Panc1 (cell line): ENCODE results near the gene DNAJC18. TPM values are rescaled to one million over a fixed set of nuclear protein-coding genes. Genes with fewer than 3 reads are reported as not detected.

ENCODE experiments used
- ATAC-seq: fragments of 200-7000 bp; cut with Tn5 transposase; 2 replicates; pipeline ENCODE4 v1.9.1; 2020; ENCODE audit warnings: mild to moderate bottlenecking, moderate library complexity
- BruUV-seq: library from RNA; stranded (reverse); fragments of 400-500 nt; replicated peaks from 2 replicates; lab custom pipeline; 2021; lab: Mats Ljungman, UMichigan
- CTCF ChIA-PET: fragments of 300-600 bp; sonication (Branson Sonifier 250); formaldehyde crosslinking; loops from one replicate; lab custom pipeline; 2022; ENCODE audit warnings: antibody characterized with exemption; lab: Charles Lee
- POLR2A ChIA-PET: fragments of 300-600 bp; sonication (Branson Sonifier 250); formaldehyde crosslinking; loops from one replicate; lab custom pipeline; 2022; ENCODE audit warnings: antibody characterized with exemption; lab: Charles Lee
- DNase-seq: peaks from one replicate; pipeline ENCODE4 v3.0.0-alpha.2; 2010; ENCODE audit warnings: low read depth, low spot score
- H3K27ac ChIP-seq: 2 replicates; pipeline ENCODE4 v1.5.1; 2011; ENCODE audit warnings: mild to moderate bottlenecking, low read length, inconsistent platforms
- H3K27me3 ChIP-seq: fragments of 200-500 bp; sonication (Bioruptor generic); 2 replicates; pipeline ENCODE4 v1.6.0; 2014; ENCODE audit warnings: low read length, inconsistent platforms; ENCODE audit not compliant: control insufficient read depth, insufficient read depth
- H3K36me3 ChIP-seq: fragments of 200-500 bp; sonication (Bioruptor generic); 2 replicates; pipeline ENCODE4 v1.5.1; 2014; ENCODE audit warnings: inconsistent platforms, mild to moderate bottlenecking, low read length, moderate library complexity; ENCODE audit not compliant: control insufficient read depth, insufficient read depth
- H3K4me1 ChIP-seq: 2 replicates; pipeline ENCODE4 v1.5.1; 2011; ENCODE audit warnings: inconsistent platforms, mild to moderate bottlenecking, low read length, moderate library complexity; ENCODE audit not compliant: control insufficient read depth, insufficient read depth
- H3K4me3 ChIP-seq, 2 experiments: 2 replicates each; pipeline ENCODE4 v1.5.1; 2011 to 2012; ENCODE audit warnings: low read depth in 2 of 2, low read length in 2 of 2, mild to moderate bottlenecking in 2 of 2, inconsistent platforms in 1 of 2, moderate library complexity in 1 of 2
- H3K9me3 ChIP-seq: fragments of 200-500 bp; sonication (Bioruptor generic); 2 replicates; pipeline ENCODE4 v1.5.1; 2014; ENCODE audit warnings: low read depth, mild to moderate bottlenecking, inconsistent platforms, low read length, moderate library complexity; ENCODE audit not compliant: control insufficient read depth, insufficient read depth
- POLR2AphosphoS5 ChIP-seq: IDR thresholded peaks from 2 replicates; pipeline ENCODE4 v1.6.1; 2012; ENCODE audit warnings: mild to moderate bottlenecking, low read depth, low read length, moderate library complexity
- SIN3A ChIP-seq: IDR thresholded peaks from 2 replicates; pipeline ENCODE4 v1.6.1; 2012; ENCODE audit warnings: low read depth, mild to moderate bottlenecking, low read length, moderate library complexity, borderline replicate concordance; ENCODE audit not compliant: insufficient read depth
- TCF7L2 ChIP-seq: IDR thresholded peaks from 2 replicates; pipeline ENCODE4 v1.6.1; 2011; ENCODE audit warnings: mild to moderate bottlenecking, low read depth, low read length, inconsistent platforms
- in situ Hi-C: cut with HindIII; loops from 2 replicates; pipeline ENCODE4 v1.10.0; 2016; ENCODE audit warnings: low sequenced_read_pairs, low pct_unique_long_range_greater_than_20kb
- intact Hi-C: fragments of 100-400 bp; cut with micrococcal nuclease; formaldehyde crosslinking; loops from one replicate; pipeline ENCODE4 v1.10.0; 2022; ENCODE audit not compliant: unreplicated experiment
- total RNA-seq: library from RNA; stranded (reverse); gene quantifications from one replicate; pipeline ENCODE4 v1.2.1, GENCODE V29; 2021; ENCODE audit not compliant: unreplicated experiment
- TF ChIP-seq, protein P1 (sequence below), 2 experiments: IDR thresholded peaks; 2 replicates each; pipeline ENCODE4 v1.6.1; 2011 to 2012; ENCODE audit warnings: low read depth in 2 of 2, control low read depth in 1 of 2, low read length in 1 of 2, mild to moderate bottlenecking in 1 of 2, moderate library complexity in 1 of 2; ENCODE audit not compliant: insufficient read depth in 1 of 2
- TF ChIP-seq, protein P2 (sequence below): fragments of 450-650 bp; IDR thresholded peaks from 2 replicates; pipeline ENCODE4 v1.5.1; 2017; ENCODE audit warnings: mild to moderate bottlenecking

The DNAJC18 gene
- total RNA-seq, 1 experiment from 2014 or later: 8.8 TPM

- DNase-seq: no peak
- no peak for ATAC-seq
- intact Hi-C loops (no loop called here), in situ Hi-C loops (no loop called here)
- CTCF ChIA-PET: no interaction called here
- H3K4me3 ChIP-seq: no peak overlapping the region
- H3K9me3 ChIP-seq: no peaks in the 10 kb centered on the region
- TF ChIP-seq POLR2AphosphoS5 (no peak), SIN3A (no peak), TCF7L2 (no peak)
- TF ChIP-seq, protein P1, sequence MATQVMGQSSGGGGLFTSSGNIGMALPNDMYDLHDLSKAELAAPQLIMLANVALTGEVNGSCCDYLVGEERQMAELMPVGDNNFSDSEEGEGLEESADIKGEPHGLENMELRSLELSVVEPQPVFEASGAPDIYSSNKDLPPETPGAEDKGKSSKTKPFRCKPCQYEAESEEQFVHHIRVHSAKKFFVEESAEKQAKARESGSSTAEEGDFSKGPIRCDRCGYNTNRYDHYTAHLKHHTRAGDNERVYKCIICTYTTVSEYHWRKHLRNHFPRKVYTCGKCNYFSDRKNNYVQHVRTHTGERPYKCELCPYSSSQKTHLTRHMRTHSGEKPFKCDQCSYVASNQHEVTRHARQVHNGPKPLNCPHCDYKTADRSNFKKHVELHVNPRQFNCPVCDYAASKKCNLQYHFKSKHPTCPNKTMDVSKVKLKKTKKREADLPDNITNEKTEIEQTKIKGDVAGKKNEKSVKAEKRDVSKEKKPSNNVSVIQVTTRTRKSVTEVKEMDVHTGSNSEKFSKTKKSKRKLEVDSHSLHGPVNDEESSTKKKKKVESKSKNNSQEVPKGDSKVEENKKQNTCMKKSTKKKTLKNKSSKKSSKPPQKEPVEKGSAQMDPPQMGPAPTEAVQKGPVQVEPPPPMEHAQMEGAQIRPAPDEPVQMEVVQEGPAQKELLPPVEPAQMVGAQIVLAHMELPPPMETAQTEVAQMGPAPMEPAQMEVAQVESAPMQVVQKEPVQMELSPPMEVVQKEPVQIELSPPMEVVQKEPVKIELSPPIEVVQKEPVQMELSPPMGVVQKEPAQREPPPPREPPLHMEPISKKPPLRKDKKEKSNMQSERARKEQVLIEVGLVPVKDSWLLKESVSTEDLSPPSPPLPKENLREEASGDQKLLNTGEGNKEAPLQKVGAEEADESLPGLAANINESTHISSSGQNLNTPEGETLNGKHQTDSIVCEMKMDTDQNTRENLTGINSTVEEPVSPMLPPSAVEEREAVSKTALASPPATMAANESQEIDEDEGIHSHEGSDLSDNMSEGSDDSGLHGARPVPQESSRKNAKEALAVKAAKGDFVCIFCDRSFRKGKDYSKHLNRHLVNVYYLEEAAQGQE (IDR thresholded peaks at IDR 0.05; ENCODE audit: insufficient read depth in 1 of 2, low read depth in 2 of 2, low read length in 1 of 2): no peak
- TF ChIP-seq, protein P2, sequence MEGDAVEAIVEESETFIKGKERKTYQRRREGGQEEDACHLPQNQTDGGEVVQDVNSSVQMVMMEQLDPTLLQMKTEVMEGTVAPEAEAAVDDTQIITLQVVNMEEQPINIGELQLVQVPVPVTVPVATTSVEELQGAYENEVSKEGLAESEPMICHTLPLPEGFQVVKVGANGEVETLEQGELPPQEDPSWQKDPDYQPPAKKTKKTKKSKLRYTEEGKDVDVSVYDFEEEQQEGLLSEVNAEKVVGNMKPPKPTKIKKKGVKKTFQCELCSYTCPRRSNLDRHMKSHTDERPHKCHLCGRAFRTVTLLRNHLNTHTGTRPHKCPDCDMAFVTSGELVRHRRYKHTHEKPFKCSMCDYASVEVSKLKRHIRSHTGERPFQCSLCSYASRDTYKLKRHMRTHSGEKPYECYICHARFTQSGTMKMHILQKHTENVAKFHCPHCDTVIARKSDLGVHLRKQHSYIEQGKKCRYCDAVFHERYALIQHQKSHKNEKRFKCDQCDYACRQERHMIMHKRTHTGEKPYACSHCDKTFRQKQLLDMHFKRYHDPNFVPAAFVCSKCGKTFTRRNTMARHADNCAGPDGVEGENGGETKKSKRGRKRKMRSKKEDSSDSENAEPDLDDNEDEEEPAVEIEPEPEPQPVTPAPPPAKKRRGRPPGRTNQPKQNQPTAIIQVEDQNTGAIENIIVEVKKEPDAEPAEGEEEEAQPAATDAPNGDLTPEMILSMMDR: no peak
- POLR2A ChIA-PET: no interaction called here
- H3K27ac ChIP-seq: no peak overlapping the region
- no TSS peak for BruUV-seq
- H3K36me3 ChIP-seq: no peaks in the 10 kb centered on the region
- H3K4me1 ChIP-seq: no peaks in the 10 kb centered on the region
- H3K27me3 ChIP-seq: no peaks in the 10 kb centered on the region
Measured at GRCh38 chr5:139426203-139426885, 13.0 kb downstream of the DNAJC18 start.

DNA sequence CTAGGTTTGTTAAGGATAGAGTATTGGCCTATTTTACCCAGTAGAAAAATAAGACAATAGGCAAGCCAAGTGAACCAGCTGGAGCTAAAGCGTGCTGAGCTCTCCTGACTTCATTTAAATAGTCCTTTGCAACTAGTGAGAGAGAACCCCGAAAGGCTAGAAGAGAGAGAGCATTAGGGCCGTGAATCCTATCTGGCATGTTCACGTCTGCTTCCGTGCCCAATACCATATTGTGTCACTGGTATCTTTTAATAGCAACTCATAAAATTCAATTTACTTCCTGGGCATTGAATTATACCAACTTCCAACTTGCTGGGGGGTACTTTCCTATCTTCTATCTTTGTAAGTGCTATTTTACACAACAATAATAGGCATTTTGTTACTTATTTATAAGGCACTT lies 13.8 kb downstream of the DNAJC18 start:
- ChIA-PET POLR2A (no interaction called here), CTCF (no interaction called here)
- H3K36me3 ChIP-seq: no peaks in the 10 kb centered on the region
- DNase-seq (no peak), ATAC-seq (no peak)
- no peaks in the 10 kb centered on the region for H3K9me3 ChIP-seq
- BruUV-seq: no TSS peak
- no peaks in the 10 kb centered on the region for H3K4me1 ChIP-seq
- TF ChIP-seq, protein P2: no peak
- no peak for TF ChIP-seq POLR2AphosphoS5
- TF ChIP-seq TCF7L2: no peak
- TF ChIP-seq SIN3A: no peak
- TF ChIP-seq, protein P1 (IDR thresholded peaks at IDR 0.05; ENCODE audit: insufficient read depth in 1 of 2, low read depth in 2 of 2, low read length in 1 of 2): no peak
- no peak overlapping the region for H3K4me3 ChIP-seq
- no peaks in the 10 kb centered on the region for H3K27me3 ChIP-seq
- in situ Hi-C loops: no loop called here
- intact Hi-C loops: no loop called here
- no peak overlapping the region for H3K27ac ChIP-seq
